HEK293 (cell line): Measurements from ENCODE around the gene CLIC4.

ENCODE experiments used
- EGR2 ChIP-seq: fragments of 450-650 bp; formaldehyde crosslinking; IDR thresholded peaks from 2 replicates; pipeline ENCODE4 v1.5.1; 2016; ENCODE audit warnings: low read depth, missing biosample characterization, missing genetic modification characterization
- GFI1B ChIP-seq: fragments of 450-650 bp; formaldehyde crosslinking; IDR thresholded peaks from 2 replicates; pipeline ENCODE4 v1.5.1; 2016; ENCODE audit warnings: missing biosample characterization, missing genetic modification characterization
- HOXC10 ChIP-seq: sonication (generic); formaldehyde crosslinking; IDR thresholded peaks from 2 replicates; pipeline ENCODE4 v1.8.1; 2023; ENCODE audit warnings: mild to moderate bottlenecking, missing genetic modification reagents
- IKZF3 ChIP-seq: fragments of 450-650 bp; IDR thresholded peaks from 2 replicates; pipeline ENCODE4 v1.5.0; 2018; ENCODE audit warnings: missing biosample characterization, mild to moderate bottlenecking, missing genetic modification characterization, moderate library complexity
- OSR2 ChIP-seq: fragments of 450-650 bp; formaldehyde crosslinking; IDR thresholded peaks from 2 replicates; pipeline ENCODE4 v1.5.1; 2016; ENCODE audit warnings: missing biosample characterization, missing genetic modification characterization
- PRDM1 ChIP-seq: fragments of 450-650 bp; formaldehyde crosslinking; IDR thresholded peaks from 2 replicates; pipeline ENCODE4; 2016; ENCODE audit warnings: missing biosample characterization, missing genetic modification characterization
- SCRT2 ChIP-seq: fragments of 450-650 bp; formaldehyde crosslinking; IDR thresholded peaks from 2 replicates; pipeline ENCODE4 v1.5.1; 2016; ENCODE audit warnings: missing biosample characterization, missing genetic modification characterization
- SETDB1 ChIP-seq: IDR thresholded peaks from one replicate; pipeline ENCODE4 v1.6.1; 2017; ENCODE audit warnings: mild to moderate bottlenecking, low read length, moderate library complexity, mixed read lengths; ENCODE audit not compliant: insufficient read length
- SP3 ChIP-seq: fragments of 450-650 bp; formaldehyde crosslinking; IDR thresholded peaks from 2 replicates; pipeline ENCODE4 v1.5.1; 2016; ENCODE audit warnings: missing biosample characterization, missing genetic modification characterization
- ZBTB17 ChIP-seq: fragments of 450-650 bp; formaldehyde crosslinking; IDR thresholded peaks from 2 replicates; pipeline ENCODE4 v1.5.1; 2016; ENCODE audit warnings: missing biosample characterization, missing genetic modification characterization
- ZBTB8A ChIP-seq: fragments of 450-650 bp; formaldehyde crosslinking; IDR thresholded peaks from 2 replicates; pipeline ENCODE4 v1.5.1; 2016; ENCODE audit warnings: missing biosample characterization, missing genetic modification characterization
- ZEB2 ChIP-seq: fragments of 450-650 bp; formaldehyde crosslinking; IDR thresholded peaks from 2 replicates; pipeline ENCODE4 v1.5.1; 2016; ENCODE audit warnings: missing biosample characterization, missing genetic modification characterization
- ZFP69B ChIP-seq: fragments of 450-650 bp; formaldehyde crosslinking; IDR thresholded peaks from 2 replicates; pipeline ENCODE4 v1.5.1; 2016; ENCODE audit warnings: missing biosample characterization, missing genetic modification characterization
- ZNF114 ChIP-seq: fragments of 450-650 bp; formaldehyde crosslinking; IDR thresholded peaks from 2 replicates; pipeline ENCODE4 v1.5.0; 2017; ENCODE audit warnings: missing biosample characterization, missing genetic modification characterization
- ZNF169 ChIP-seq: fragments of 450-650 bp; formaldehyde crosslinking; IDR thresholded peaks from 2 replicates; pipeline ENCODE4 v1.5.1; 2016; ENCODE audit warnings: missing biosample characterization, missing genetic modification characterization
- ZNF239 ChIP-seq: fragments of 450-650 bp; formaldehyde crosslinking; IDR thresholded peaks from 2 replicates; pipeline ENCODE4 v1.5.1; 2016; ENCODE audit warnings: missing biosample characterization, missing genetic modification characterization
- ZNF341 ChIP-seq: fragments of 450-650 bp; formaldehyde crosslinking; IDR thresholded peaks from 2 replicates; pipeline ENCODE4; 2016; ENCODE audit warnings: low read depth, missing biosample characterization, missing genetic modification characterization
- ZNF366 ChIP-seq: fragments of 450-650 bp; formaldehyde crosslinking; conservative IDR thresholded peaks from 2 replicates; pipeline ENCODE4 v1.5.1; 2016; ENCODE audit warnings: missing biosample characterization, missing genetic modification characterization
- ZNF391 ChIP-seq: fragments of 450-650 bp; formaldehyde crosslinking; IDR thresholded peaks from 2 replicates; pipeline ENCODE4 v1.5.1; 2016; ENCODE audit warnings: low read depth, missing biosample characterization, missing genetic modification characterization, borderline replicate concordance
- ZNF529 ChIP-seq: fragments of 450-650 bp; formaldehyde crosslinking; IDR thresholded peaks from 2 replicates; pipeline ENCODE4 v1.5.1; 2017; ENCODE audit warnings: missing genetic modification characterization, missing biosample characterization; ENCODE audit not compliant: insufficient replicate concordance
- ZNF530 ChIP-seq: fragments of 450-650 bp; formaldehyde crosslinking; IDR thresholded peaks from 2 replicates; pipeline ENCODE4 v1.5.1; 2016; ENCODE audit warnings: low read depth, missing biosample characterization, missing genetic modification characterization
- ZNF610 ChIP-seq: fragments of 450-650 bp; formaldehyde crosslinking; IDR thresholded peaks from 2 replicates; pipeline ENCODE4 v1.5.1; 2016; ENCODE audit warnings: missing biosample characterization, missing genetic modification characterization, borderline replicate concordance
- ZNF621 ChIP-seq: fragments of 450-650 bp; formaldehyde crosslinking; IDR thresholded peaks from 2 replicates; pipeline ENCODE4 v1.5.1; 2017; ENCODE audit warnings: missing biosample characterization, missing genetic modification characterization
- ZNF624 ChIP-seq: fragments of 450-650 bp; formaldehyde crosslinking; IDR thresholded peaks from 2 replicates; pipeline ENCODE4 v1.5.1; 2017; ENCODE audit warnings: missing biosample characterization, missing genetic modification characterization
- ZNF629 ChIP-seq: fragments of 450-650 bp; formaldehyde crosslinking; IDR thresholded peaks from 2 replicates; pipeline ENCODE4 v1.5.1; 2017; ENCODE audit warnings: missing biosample characterization, missing genetic modification characterization
- ZNF658 ChIP-seq: fragments of 450-650 bp; formaldehyde crosslinking; IDR thresholded peaks from 2 replicates; pipeline ENCODE4; 2016; ENCODE audit warnings: missing biosample characterization, missing genetic modification characterization
- ZNF660 ChIP-seq: fragments of 450-650 bp; IDR thresholded peaks from 2 replicates; pipeline ENCODE4 v1.5.1; 2018; ENCODE audit warnings: missing biosample characterization, mild to moderate bottlenecking, missing genetic modification characterization
- ZNF747 ChIP-seq: fragments of 450-650 bp; formaldehyde crosslinking; IDR thresholded peaks from 2 replicates; pipeline ENCODE4 v1.5.1; 2016; ENCODE audit warnings: missing biosample characterization, missing genetic modification characterization
- ZNF76 ChIP-seq: fragments of 450-650 bp; formaldehyde crosslinking; IDR thresholded peaks from 2 replicates; pipeline ENCODE4; 2016; ENCODE audit warnings: low read depth, missing biosample characterization, missing genetic modification characterization, borderline replicate concordance
- ZNF776 ChIP-seq: fragments of 450-650 bp; formaldehyde crosslinking; IDR thresholded peaks from 2 replicates; pipeline ENCODE4 v1.5.0; 2017; ENCODE audit warnings: missing biosample characterization, missing genetic modification characterization, borderline replicate concordance
- ZNF791 ChIP-seq: fragments of 450-650 bp; formaldehyde crosslinking; IDR thresholded peaks from 2 replicates; pipeline ENCODE4 v1.5.1; 2016; ENCODE audit warnings: missing biosample characterization, missing genetic modification characterization
- ZNF843 ChIP-seq: fragments of 450-650 bp; formaldehyde crosslinking; IDR thresholded peaks from 2 replicates; pipeline ENCODE4 v1.5.1; 2016; ENCODE audit warnings: missing biosample characterization, missing genetic modification characterization
- TF ChIP-seq, protein P1 (sequence below): fragments of 450-650 bp; formaldehyde crosslinking; IDR thresholded peaks from 2 replicates; pipeline ENCODE4 v1.5.1; 2017; ENCODE audit warnings: missing biosample characterization, missing genetic modification characterization
- TF ChIP-seq, protein P2 (sequence below): fragments of 450-650 bp; formaldehyde crosslinking; IDR thresholded peaks from 2 replicates; pipeline ENCODE4 v1.5.1; 2016; ENCODE audit warnings: missing biosample characterization, missing genetic modification characterization
- TF ChIP-seq, protein P3 (sequence below): fragments of 450-650 bp; formaldehyde crosslinking; IDR thresholded peaks from 2 replicates; pipeline ENCODE4 v1.5.1; 2016; ENCODE audit warnings: missing biosample characterization, missing genetic modification characterization, low read depth
- TF ChIP-seq, protein P4 (sequence below): fragments of 450-650 bp; formaldehyde crosslinking; IDR thresholded peaks from 2 replicates; pipeline ENCODE4 v1.5.1; 2017; ENCODE audit warnings: missing biosample characterization, missing genetic modification characterization

The CLIC4 gene

DNA sequence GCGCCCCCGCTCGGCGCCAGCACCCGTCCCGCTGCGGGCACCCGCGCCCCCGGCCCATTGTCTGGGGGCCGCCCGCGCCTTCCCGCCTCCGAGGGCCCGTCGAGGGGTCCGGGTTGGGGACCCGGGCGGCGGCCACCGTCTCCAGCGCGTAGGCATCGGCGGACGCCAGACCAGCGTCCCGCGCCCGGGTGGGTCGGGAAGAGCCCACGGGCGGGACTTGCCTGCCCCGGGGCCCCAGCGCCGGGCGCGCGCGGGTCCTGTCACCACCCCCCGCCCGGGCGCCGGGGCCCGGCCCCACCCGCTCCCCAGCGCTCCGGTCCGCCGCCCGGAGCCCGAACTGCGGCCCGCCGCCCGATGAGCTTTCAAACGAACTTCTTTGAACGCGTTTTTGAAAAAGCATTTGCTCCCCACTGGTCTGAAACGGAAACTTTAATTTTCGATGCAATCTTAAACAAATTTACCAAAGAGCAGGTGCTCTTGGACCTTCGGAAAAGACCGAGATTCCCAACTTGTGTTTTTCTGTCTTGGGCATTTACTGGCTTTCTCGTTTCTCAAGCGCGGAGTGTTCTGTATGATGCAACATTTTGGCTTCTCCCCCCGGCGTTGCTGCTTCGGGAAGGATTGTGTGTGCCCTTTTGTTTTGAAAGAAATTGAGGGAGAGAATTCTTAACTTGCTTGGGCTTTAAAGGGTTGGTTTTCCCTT is 615 bp downstream of the CLIC4 start (continued):
- peak; percentile 80; the same call in 1 of the 2 replicates for TF ChIP-seq PRDM1
- no peak for TF ChIP-seq ZBTB17
- peak; percentile 64 for TF ChIP-seq ZBTB8A
- TF ChIP-seq ZFP69B = peak; percentile 24; the same call in 1 of the 2 replicates
- TF ChIP-seq ZNF341 (tag by site-specific recombination) = 0 out of 2 replicates have a peak, but pooled peaks have one; percentile 33
- no peak for TF ChIP-seq ZNF621 (tag by site-specific recombination)
- no peak for TF ChIP-seq ZNF530 (tag by site-specific recombination)
- no peak for TF ChIP-seq SETDB1
- TF ChIP-seq ZNF391 (tag by site-specific recombination) = 0 out of 2 replicates have a peak, but pooled peaks have one; percentile 54
- TF ChIP-seq ZNF624 (tag by site-specific recombination) = no peak
- no peak for TF ChIP-seq ZNF239 (tag by site-specific recombination)
- TF ChIP-seq HOXC10 (CRISPR knock-in tag) = no peak
- 0 out of 2 replicates have a peak, but pooled peaks have one; percentile 28 for TF ChIP-seq ZNF366
- no peak for TF ChIP-seq ZNF776 (tag by site-specific recombination)
- TF ChIP-seq, protein P1, sequence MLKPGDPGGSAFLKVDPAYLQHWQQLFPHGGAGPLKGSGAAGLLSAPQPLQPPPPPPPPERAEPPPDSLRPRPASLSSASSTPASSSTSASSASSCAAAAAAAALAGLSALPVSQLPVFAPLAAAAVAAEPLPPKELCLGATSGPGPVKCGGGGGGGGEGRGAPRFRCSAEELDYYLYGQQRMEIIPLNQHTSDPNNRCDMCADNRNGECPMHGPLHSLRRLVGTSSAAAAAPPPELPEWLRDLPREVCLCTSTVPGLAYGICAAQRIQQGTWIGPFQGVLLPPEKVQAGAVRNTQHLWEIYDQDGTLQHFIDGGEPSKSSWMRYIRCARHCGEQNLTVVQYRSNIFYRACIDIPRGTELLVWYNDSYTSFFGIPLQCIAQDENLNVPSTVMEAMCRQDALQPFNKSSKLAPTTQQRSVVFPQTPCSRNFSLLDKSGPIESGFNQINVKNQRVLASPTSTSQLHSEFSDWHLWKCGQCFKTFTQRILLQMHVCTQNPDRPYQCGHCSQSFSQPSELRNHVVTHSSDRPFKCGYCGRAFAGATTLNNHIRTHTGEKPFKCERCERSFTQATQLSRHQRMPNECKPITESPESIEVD (tag by site-specific recombination) = peak; percentile 43; the same call in 1 of the 2 replicates
- no peak for TF ChIP-seq ZNF610 (tag by site-specific recombination)
- TF ChIP-seq ZNF529 (tag by site-specific recombination) = no peak
- TF ChIP-seq ZNF791 (tag by site-specific recombination) = no peak
- 0 out of 2 replicates have a peak, but pooled peaks have one; percentile 15 for TF ChIP-seq IKZF3
- no peak for TF ChIP-seq ZNF843 (tag by site-specific recombination)
- TF ChIP-seq OSR2 (tag by site-specific recombination) = no peak
- TF ChIP-seq ZNF114 (tag by site-specific recombination) = no peak
- TF ChIP-seq, protein P2, sequence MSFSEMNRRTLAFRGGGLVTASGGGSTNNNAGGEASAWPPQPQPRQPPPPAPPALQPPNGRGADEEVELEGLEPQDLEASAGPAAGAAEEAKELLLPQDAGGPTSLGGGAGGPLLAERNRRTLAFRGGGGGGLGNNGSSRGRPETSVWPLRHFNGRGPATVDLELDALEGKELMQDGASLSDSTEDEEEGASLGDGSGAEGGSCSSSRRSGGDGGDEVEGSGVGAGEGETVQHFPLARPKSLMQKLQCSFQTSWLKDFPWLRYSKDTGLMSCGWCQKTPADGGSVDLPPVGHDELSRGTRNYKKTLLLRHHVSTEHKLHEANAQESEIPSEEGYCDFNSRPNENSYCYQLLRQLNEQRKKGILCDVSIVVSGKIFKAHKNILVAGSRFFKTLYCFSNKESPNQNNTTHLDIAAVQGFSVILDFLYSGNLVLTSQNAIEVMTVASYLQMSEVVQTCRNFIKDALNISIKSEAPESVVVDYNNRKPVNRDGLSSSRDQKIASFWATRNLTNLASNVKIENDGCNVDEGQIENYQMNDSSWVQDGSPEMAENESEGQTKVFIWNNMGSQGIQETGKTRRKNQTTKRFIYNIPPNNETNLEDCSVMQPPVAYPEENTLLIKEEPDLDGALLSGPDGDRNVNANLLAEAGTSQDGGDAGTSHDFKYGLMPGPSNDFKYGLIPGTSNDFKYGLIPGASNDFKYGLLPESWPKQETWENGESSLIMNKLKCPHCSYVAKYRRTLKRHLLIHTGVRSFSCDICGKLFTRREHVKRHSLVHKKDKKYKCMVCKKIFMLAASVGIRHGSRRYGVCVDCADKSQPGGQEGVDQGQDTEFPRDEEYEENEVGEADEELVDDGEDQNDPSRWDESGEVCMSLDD (tag by site-specific recombination) = no peak
- TF ChIP-seq ZNF660 (tag by site-specific recombination) = peak; percentile 83; the same call in 1 of the 2 replicates
- TF ChIP-seq SP3 (tag by site-specific recombination) = no peak
- no peak for TF ChIP-seq ZNF169
- TF ChIP-seq, protein P3, sequence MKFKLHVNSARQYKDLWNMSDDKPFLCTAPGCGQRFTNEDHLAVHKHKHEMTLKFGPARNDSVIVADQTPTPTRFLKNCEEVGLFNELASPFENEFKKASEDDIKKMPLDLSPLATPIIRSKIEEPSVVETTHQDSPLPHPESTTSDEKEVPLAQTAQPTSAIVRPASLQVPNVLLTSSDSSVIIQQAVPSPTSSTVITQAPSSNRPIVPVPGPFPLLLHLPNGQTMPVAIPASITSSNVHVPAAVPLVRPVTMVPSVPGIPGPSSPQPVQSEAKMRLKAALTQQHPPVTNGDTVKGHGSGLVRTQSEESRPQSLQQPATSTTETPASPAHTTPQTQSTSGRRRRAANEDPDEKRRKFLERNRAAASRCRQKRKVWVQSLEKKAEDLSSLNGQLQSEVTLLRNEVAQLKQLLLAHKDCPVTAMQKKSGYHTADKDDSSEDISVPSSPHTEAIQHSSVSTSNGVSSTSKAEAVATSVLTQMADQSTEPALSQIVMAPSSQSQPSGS (tag by site-specific recombination) = 0 out of 2 replicates have a peak, but pooled peaks have one; percentile 18
- peak; percentile 50; the same call in 1 of the 2 replicates for TF ChIP-seq ZEB2
- TF ChIP-seq GFI1B = no peak
- no peak for TF ChIP-seq EGR2 (tag by site-specific recombination)
- TF ChIP-seq, protein P4, sequence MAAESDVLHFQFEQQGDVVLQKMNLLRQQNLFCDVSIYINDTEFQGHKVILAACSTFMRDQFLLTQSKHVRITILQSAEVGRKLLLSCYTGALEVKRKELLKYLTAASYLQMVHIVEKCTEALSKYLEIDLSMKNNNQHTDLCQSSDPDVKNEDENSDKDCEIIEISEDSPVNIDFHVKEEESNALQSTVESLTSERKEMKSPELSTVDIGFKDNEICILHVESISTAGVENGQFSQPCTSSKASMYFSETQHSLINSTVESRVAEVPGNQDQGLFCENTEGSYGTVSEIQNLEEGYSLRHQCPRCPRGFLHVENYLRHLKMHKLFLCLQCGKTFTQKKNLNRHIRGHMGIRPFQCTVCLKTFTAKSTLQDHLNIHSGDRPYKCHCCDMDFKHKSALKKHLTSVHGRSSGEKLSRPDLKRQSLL (tag by site-specific recombination) = no peak
- TF ChIP-seq ZNF76 (tag by site-specific recombination) = no peak
- no peak for TF ChIP-seq ZNF747
- TF ChIP-seq ZNF629 (tag by site-specific recombination) = peak; percentile 49
- no peak for TF ChIP-seq ZNF658
- TF ChIP-seq SCRT2 = no peak
